GM10266 (cell line): Measurements from ENCODE around the gene RTL1.

Experiments
- DNase-seq: peaks from one replicate; pipeline ENCODE4 v3.0.0; 2012; ENCODE audit errors: extremely low spot score
- CTCF ChIP-seq: IDR thresholded peaks from 2 replicates; pipeline ENCODE4 v1.5.1; 2012; ENCODE audit warnings: mild to moderate bottlenecking, low read depth; ENCODE audit not compliant: control insufficient read depth, insufficient read depth; ENCODE audit errors: missing control alignments

The RTL1 gene

GRCh38 chr14:100910888-100911664 is 7.6 kb upstream of the RTL1 start:
- no peak for TF ChIP-seq CTCF
- no peak for DNase-seq

- no peak for TF ChIP-seq CTCF
- no peak for DNase-seq
These were observed 5.9 kb upstream of the RTL1 start for GRCh38 chr14:100909439-100909838.

GRCh38 chr14:100907240-100907639 is 3.7 kb upstream of the RTL1 start:
- no peak for TF ChIP-seq CTCF
- no peak for DNase-seq

- no peak for TF ChIP-seq CTCF
- peak; percentile 16 for DNase-seq
These were observed 2.9 kb upstream of the RTL1 start for GRCh38 chr14:100906420-100906819.

GRCh38 chr14:100905166-100905565 is 1.6 kb upstream of the RTL1 start:
- no peak for DNase-seq

GRCh38 chr14:100904307-100905087 is 975 bp upstream of the RTL1 start:
- no peak for TF ChIP-seq CTCF
- DNase-seq = no peak

More at GRCh38 chr14:100905166-100905565, 1.6 kb upstream of the RTL1 start:
- no peak for TF ChIP-seq CTCF

GRCh38 chr14:100903134-100903468 is 421 bp downstream of the RTL1 start:
- TF ChIP-seq CTCF = no peak
- DNase-seq = no peak
